OCI-LY1 (cell line): ENCODE results near the gene ZNF688.

Experiments
- H2AFZ ChIP-seq: fragments of 200-600 bp; sonication (generic), shearing (Covaris generic); 2 replicates; pipeline ENCODE4 v1.6.0; 2014; ENCODE audit warnings: antibody characterized with exemption, mild to moderate bottlenecking, low read length
- H3F3A ChIP-seq: fragments of 200-600 bp; sonication (generic), shearing (Covaris generic); 2 replicates; pipeline ENCODE4 v1.6.0; 2014; ENCODE audit warnings: mild to moderate bottlenecking, antibody characterized with exemption, low read length, moderate library complexity; ENCODE audit not compliant: insufficient read depth
- H3K27ac ChIP-seq: fragments of 200-600 bp; sonication (generic); 2 replicates; pipeline ENCODE4 v1.5.1; 2014; ENCODE audit warnings: low read length, mixed run types, mild to moderate bottlenecking, low read depth; ENCODE audit not compliant: poor library complexity, severe bottlenecking
- H3K27me3 ChIP-seq: fragments of 200-600 bp; sonication (generic); 2 replicates; pipeline ENCODE4 v1.6.0; 2014; ENCODE audit warnings: antibody characterized with exemption, mild to moderate bottlenecking, low read length, moderate library complexity; ENCODE audit not compliant: insufficient read depth
- H3K36me3 ChIP-seq: fragments of 200-600 bp; sonication (generic); 2 replicates; pipeline ENCODE4 v1.6.1; 2014; ENCODE audit warnings: mild to moderate bottlenecking, antibody characterized with exemption, low read length, moderate library complexity, mixed read lengths; ENCODE audit not compliant: insufficient read depth
- H3K4me1 ChIP-seq: fragments of 200-600 bp; sonication (generic); 2 replicates; pipeline ENCODE4 v1.5.1; 2014; ENCODE audit warnings: mild to moderate bottlenecking, low read length, moderate library complexity; ENCODE audit not compliant: insufficient read depth, severe bottlenecking
- H3K4me2 ChIP-seq: fragments of 200-600 bp; sonication (generic), shearing (Covaris generic); 2 replicates; pipeline ENCODE4 v1.6.1; 2014; ENCODE audit warnings: low read length
- H3K4me3 ChIP-seq: fragments of 200-600 bp; sonication (generic); 2 replicates; pipeline ENCODE4 v1.5.1; 2014; ENCODE audit warnings: low read length, low read depth, mild to moderate bottlenecking, mixed read lengths; ENCODE audit not compliant: poor library complexity, severe bottlenecking
- H3K79me2 ChIP-seq: fragments of 200-600 bp; shearing (Covaris generic); 2 replicates; pipeline ENCODE4 v1.6.1; 2016; ENCODE audit warnings: mixed run types, low read length, mixed read lengths; ENCODE audit not compliant: insufficient read depth
- H3K9ac ChIP-seq: fragments of 200-600 bp; sonication (generic), shearing (Covaris generic); 2 replicates; pipeline ENCODE4 v1.6.1; 2014; ENCODE audit warnings: mild to moderate bottlenecking, low read length, mixed read lengths
- H3K9me2 ChIP-seq: fragments of 200-600 bp; sonication (generic), shearing (Covaris generic); 2 replicates; pipeline ENCODE4 v1.6.1; 2014; ENCODE audit warnings: low read depth, mild to moderate bottlenecking, low read length, mixed read lengths
- H3K9me3 ChIP-seq: fragments of 200-600 bp; shearing (Covaris generic); 2 replicates; pipeline ENCODE4 v1.6.1; 2014; ENCODE audit warnings: low read length, mixed read lengths
- H4K20me1 ChIP-seq: fragments of 200-600 bp; sonication (generic), shearing (Covaris generic); 2 replicates; pipeline ENCODE4 v1.6.0; 2016; ENCODE audit warnings: mild to moderate bottlenecking, low read length; ENCODE audit not compliant: insufficient read depth
- CTCF ChIP-seq: fragments of 200-600 bp; sonication (generic), shearing (Covaris generic); IDR thresholded peaks from 2 replicates; pipeline ENCODE4 v1.5.1; 2017; ENCODE audit warnings: mild to moderate bottlenecking, antibody characterized with exemption, low read length, moderate library complexity, mixed read lengths
- EZH2 ChIP-seq: fragments of 200-600 bp; sonication (generic), shearing (Covaris generic); IDR thresholded peaks from 2 replicates; pipeline ENCODE4 v1.8.0; 2017; ENCODE audit warnings: borderline replicate concordance, mixed run types, mild to moderate bottlenecking, antibody characterized with exemption, low read length, moderate library complexity, mixed read lengths

ZNF688 gene

GRCh38 chr16:30604316-30604947 is 32.9 kb upstream of the ZNF688 start:
- no peak overlapping the region for H2AFZ ChIP-seq
- H3K9me2 ChIP-seq = no peaks in the 10 kb centered on the region
- H3K36me3 ChIP-seq = peaks cover 48% of the 10 kb centered on the region
- H3K27me3 ChIP-seq = no peaks in the 10 kb centered on the region
- no peaks in the 10 kb centered on the region for H4K20me1 ChIP-seq
- H3K79me2 ChIP-seq = no peaks in the 10 kb centered on the region
- no peaks in the 10 kb centered on the region for H3F3A ChIP-seq
- H3K4me3 ChIP-seq = no peak overlapping the region
- no peak for TF ChIP-seq CTCF
- no peak for TF ChIP-seq EZH2
- no peak overlapping the region for H3K9ac ChIP-seq
- H3K4me2 ChIP-seq = no peak overlapping the region
- H3K4me1 ChIP-seq = peaks cover 16% of the 10 kb centered on the region
- H3K9me3 ChIP-seq = no peaks in the 10 kb centered on the region
- no peak overlapping the region for H3K27ac ChIP-seq

GRCh38 chr16:30603945-30604315 is 32.4 kb upstream of the ZNF688 start:
- Histone ChIP-seq H3K9ac (no peak overlapping the region), H3K4me3 (no peak overlapping the region), H3F3A (no peaks in the 10 kb centered on the region), H3K79me2 (no peaks in the 10 kb centered on the region), H2AFZ (no peak overlapping the region), H4K20me1 (no peaks in the 10 kb centered on the region), H3K9me2 (no peaks in the 10 kb centered on the region), H3K36me3 (peaks cover 48% of the 10 kb centered on the region), H3K27me3 (no peaks in the 10 kb centered on the region), H3K9me3 (no peaks in the 10 kb centered on the region), H3K4me1 (peaks cover 11% of the 10 kb centered on the region), H3K4me2 (no peak overlapping the region), H3K27ac (no peak overlapping the region)
- TF ChIP-seq EZH2 (no peak), CTCF (no peak)

- H3K4me2 ChIP-seq = no peak overlapping the region
- H4K20me1 ChIP-seq = no peaks in the 10 kb centered on the region
- peaks cover 6% of the 10 kb centered on the region for H3K4me1 ChIP-seq
- no peaks in the 10 kb centered on the region for H3K9me3 ChIP-seq
- no peaks in the 10 kb centered on the region for H3K27me3 ChIP-seq
- H3F3A ChIP-seq = no peaks in the 10 kb centered on the region
- H3K36me3 ChIP-seq = peaks cover 41% of the 10 kb centered on the region
- H3K9ac ChIP-seq = no peak overlapping the region
- no peaks in the 10 kb centered on the region for H3K79me2 ChIP-seq
- H2AFZ ChIP-seq = no peak overlapping the region
- H3K27ac ChIP-seq = no peak overlapping the region
- no peaks in the 10 kb centered on the region for H3K9me2 ChIP-seq
- TF ChIP-seq CTCF (no peak), EZH2 (no peak)
- no peak overlapping the region for H3K4me3 ChIP-seq
Observed at GRCh38 chr16:30602616-30603277, 31.2 kb upstream of the ZNF688 start.
